Measurements from ENCODE around the gene GCFC2.

- TF ChIP-seq CTCF (IDR thresholded peaks at IDR 0.05 in 4 of 5, conservative IDR thresholded peaks at IDR 0.05 in 1 of 5): no peak
- no peak for TF ChIP-seq POLR2A (IDR thresholded peaks at IDR 0.05)
Measured at GRCh38 chr2:75655861-75656260, 54.9 kb downstream of the GCFC2 start.

Measured in gastrocnemius medialis (tissue), 4 donors.